RWPE2 (cell line): ENCODE data around the gene LAD1.

Experiments
- ATAC-seq: fragments of 200-7000 bp; cut with Tn5 transposase; 3 replicates; pipeline ENCODE4 v1.9.1; 2021; ENCODE audit warnings: low read depth
- DNase-seq: peaks from one replicate; pipeline ENCODE4 v3.0.0-alpha.2; 2020; ENCODE audit warnings: low spot score
- H3K27ac ChIP-seq: fragments of 450-650 bp; 2 replicates; pipeline ENCODE4 v1.5.1; 2017; ENCODE audit warnings: mild to moderate bottlenecking; ENCODE audit not compliant: poor library complexity, severe bottlenecking
- H3K27me3 ChIP-seq: fragments of 250-450 bp; sonication (Bioruptor Pico); 2 replicates; pipeline ENCODE4 v1.5.1; 2021; ENCODE audit warnings: mild to moderate bottlenecking, moderate library complexity; ENCODE audit not compliant: insufficient read depth, poor library complexity, severe bottlenecking
- H3K36me3 ChIP-seq: fragments of 250-450 bp; sonication (Bioruptor Pico); 2 replicates; pipeline ENCODE4 v1.5.1; 2020; ENCODE audit warnings: low read depth, mild to moderate bottlenecking, moderate library complexity
- H3K4me1 ChIP-seq: fragments of 250-450 bp; sonication (Bioruptor Pico); 2 replicates; pipeline ENCODE4 v1.5.1; 2021; ENCODE audit warnings: mild to moderate bottlenecking, moderate library complexity; ENCODE audit not compliant: insufficient read depth, poor library complexity, severe bottlenecking
- H3K4me3 ChIP-seq: fragments of 250-450 bp; sonication (Bioruptor Pico); 2 replicates; pipeline ENCODE4 v1.5.1; 2021; ENCODE audit warnings: mild to moderate bottlenecking, moderate library complexity; ENCODE audit not compliant: severe bottlenecking
- H3K9me3 ChIP-seq: fragments of 250-450 bp; sonication (Bioruptor Pico); 2 replicates; pipeline ENCODE4 v1.5.1; 2021; ENCODE audit warnings: mild to moderate bottlenecking, moderate library complexity; ENCODE audit not compliant: severe bottlenecking
- CTCF ChIP-seq: fragments of 450-650 bp; IDR thresholded peaks from one replicate; pipeline ENCODE4 v1.5.1; 2017; ENCODE audit warnings: mild to moderate bottlenecking, moderate library complexity; ENCODE audit not compliant: poor library complexity, severe bottlenecking

The LAD1 gene

DNA sequence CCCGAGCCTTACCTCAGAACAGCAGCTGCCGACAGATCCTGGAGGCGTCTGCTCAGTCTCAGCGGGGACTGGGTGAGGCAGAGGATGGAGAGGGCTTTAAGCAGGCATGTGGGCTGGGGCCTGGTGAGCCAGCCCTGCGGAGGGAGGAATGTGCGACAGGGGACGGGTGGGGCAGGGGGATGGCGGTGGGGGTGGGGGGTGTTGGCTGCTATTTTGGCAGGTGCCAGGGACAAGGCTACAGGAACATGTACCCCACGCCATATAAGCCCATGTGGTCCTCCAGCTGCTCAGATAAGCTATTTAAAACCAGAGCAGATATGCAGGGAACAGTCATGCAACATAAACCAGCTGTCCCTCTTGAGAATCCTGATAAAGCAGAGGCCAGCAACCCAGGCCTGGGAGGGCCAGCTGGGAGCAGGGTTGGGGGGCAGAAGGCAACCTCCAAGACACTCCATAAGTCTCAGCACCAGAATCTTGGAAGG, 21.5 kb downstream of the LAD1 start, which contains the start of gene TNNT2:
TNNT2 (minus strand) TSS at position 70 of the 482 bp plus-strand sequence. CDS start 4,426 bp downstream, outside the sequence.
- ATAC-seq (no peak), DNase-seq (no peak)
- peaks cover 6% of the 10 kb centered on the region for H3K27me3 ChIP-seq
- peaks cover 3% of the 10 kb centered on the region for H3K4me1 ChIP-seq
- H3K9me3 ChIP-seq = no peaks in the 10 kb centered on the region
- peaks cover 3% of the 10 kb centered on the region; the same call in 1 of the 2 replicates for H3K36me3 ChIP-seq
- H3K4me3 ChIP-seq = no peak within 1 kb of the TSS
- no peak for TF ChIP-seq CTCF
- H3K27ac ChIP-seq = peak within 1 kb of the TSS; percentile 37

DNA sequence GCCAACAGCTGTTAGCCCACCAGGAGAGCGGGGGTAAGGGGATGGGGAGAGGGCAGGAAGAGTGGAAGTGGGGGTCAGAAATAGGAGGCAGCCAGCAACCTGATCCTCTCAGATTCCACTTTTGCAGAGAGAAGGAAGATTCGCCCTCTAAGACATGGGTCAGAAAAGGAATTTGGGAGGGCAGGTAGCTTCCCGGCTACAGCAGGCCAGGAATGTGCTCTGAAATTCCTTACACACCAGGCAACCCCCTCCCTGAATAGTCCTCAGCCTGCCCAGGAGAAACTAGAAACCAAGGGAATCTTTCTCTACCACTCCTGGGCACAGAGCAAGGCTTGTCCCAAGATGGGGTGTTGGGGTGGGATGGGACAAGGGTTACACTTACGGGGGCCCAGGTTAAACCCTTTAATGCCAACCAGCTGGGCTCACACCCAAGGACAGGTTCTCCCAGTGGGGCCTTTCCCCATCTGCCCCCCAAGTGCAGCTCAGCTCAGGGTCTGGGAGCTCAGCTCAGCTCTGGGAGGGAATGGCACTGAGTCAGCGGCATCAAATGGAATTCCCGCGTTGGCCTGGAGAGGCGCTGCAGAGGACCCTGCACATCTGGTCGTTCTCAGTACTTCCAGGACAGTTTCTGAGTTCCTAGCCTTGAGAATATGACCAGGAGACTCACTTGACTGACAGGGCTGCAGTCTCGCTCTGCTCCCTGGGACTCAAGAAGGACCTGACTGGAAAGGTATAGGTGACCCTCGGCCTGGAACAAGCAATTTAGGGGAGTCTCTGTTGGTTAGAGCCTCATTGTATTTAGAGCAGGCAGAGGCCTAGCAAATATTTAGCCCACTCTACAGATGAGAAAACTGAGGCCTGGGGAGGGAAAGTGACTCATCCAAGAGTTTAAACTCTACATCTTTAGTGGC, 22.4 kb downstream of the LAD1 start:
- peak; percentile 61 for TF ChIP-seq CTCF
- ATAC-seq = peak; percentile 55
- DNase-seq = no peak
- Histone ChIP-seq H3K27ac (peak overlapping the region; percentile 37), H3K9me3 (no peaks in the 10 kb centered on the region), H3K36me3 (no peaks in the 10 kb centered on the region), H3K4me3 (no peak overlapping the region), H3K4me1 (peaks cover 3% of the 10 kb centered on the region), H3K27me3 (peaks cover 6% of the 10 kb centered on the region)

DNA sequence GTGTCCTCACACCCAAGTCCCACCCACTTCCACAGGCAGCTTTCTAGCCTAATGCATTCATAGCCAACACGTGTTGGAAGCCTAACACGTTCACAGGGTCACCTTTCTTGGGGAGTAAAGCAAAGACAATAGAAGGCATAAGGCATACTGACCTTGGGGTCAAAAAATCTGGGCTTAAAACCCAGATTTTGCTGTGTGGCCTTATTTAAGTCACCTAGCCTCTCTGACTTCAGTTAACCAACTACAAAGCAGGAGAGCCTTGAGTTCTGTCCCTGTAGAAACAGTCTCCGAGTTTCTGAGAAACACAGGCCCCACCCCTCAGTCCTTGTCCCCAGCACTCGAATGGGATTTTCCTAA, 23.0 kb downstream of the LAD1 start:
- Histone ChIP-seq H3K9me3 (no peaks in the 10 kb centered on the region), H3K4me3 (no peak overlapping the region), H3K4me1 (peaks cover 3% of the 10 kb centered on the region), H3K27ac (peak overlapping the region; percentile 37), H3K27me3 (peaks cover 6% of the 10 kb centered on the region), H3K36me3 (no peaks in the 10 kb centered on the region)
- TF ChIP-seq CTCF = no peak
- no peak for ATAC-seq
- no peak for DNase-seq

- Histone ChIP-seq H3K9me3 (no peaks in the 10 kb centered on the region), H3K27me3 (peaks cover 6% of the 10 kb centered on the region), H3K27ac (no peak overlapping the region), H3K4me1 (peaks cover 3% of the 10 kb centered on the region), H3K4me3 (no peak overlapping the region), H3K36me3 (no peaks in the 10 kb centered on the region)
- DNase-seq (no peak), ATAC-seq (no peak; the same call in 2 of the 3 replicates)
- no peak for TF ChIP-seq CTCF
Observed at GRCh38 chr1:201375169-201375568, 24.0 kb downstream of the LAD1 start.

DNA sequence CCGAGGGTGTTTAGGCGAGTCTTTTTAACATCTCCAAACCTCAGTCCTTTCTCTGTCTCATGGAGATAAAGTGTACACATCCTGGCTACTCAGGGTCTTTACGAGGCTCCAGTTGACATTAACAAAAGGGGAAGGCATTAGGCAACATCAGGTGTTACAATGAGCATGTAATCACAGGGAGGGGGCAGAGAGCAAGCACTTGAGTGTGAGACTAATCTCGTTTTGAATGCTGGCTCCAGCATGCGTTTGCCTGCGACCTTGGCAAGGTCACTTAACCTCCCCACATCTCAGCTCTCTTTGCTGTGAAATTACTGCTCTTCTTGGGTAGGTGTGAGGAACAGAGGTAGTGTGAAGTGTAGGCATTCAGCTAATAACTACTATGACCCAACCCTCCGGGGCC, 24.8 kb downstream of the LAD1 start:
- Histone ChIP-seq H3K4me1 (peaks cover 3% of the 10 kb centered on the region), H3K4me3 (no peak overlapping the region), H3K27me3 (peaks cover 6% of the 10 kb centered on the region), H3K9me3 (no peaks in the 10 kb centered on the region), H3K36me3 (no peaks in the 10 kb centered on the region), H3K27ac (no peak overlapping the region)
- no peak for TF ChIP-seq CTCF
- ATAC-seq = no peak
- no peak for DNase-seq
